Skin epidermis (tissue), 12 donors: Measurements from ENCODE around the gene S100A9.
A peak's percentile ranks its signal among the peaks of the same experiment; 100 is the strongest.
"Not testable (repeated sequence)": the region's sequence is repeated elsewhere in the genome, so short reads cannot be mapped to it uniquely, and the experiment has no call there.

Experiments
- H3K27ac ChIP-seq, 21 experiments: fragments of 200-600 bp; sonication (generic) in 11 of 21; one replicate each; pipeline ENCODE4 v1.5.0; 2020; ENCODE audit warnings: mild to moderate bottlenecking in 3 of 21, inconsistent platforms in 2 of 21, moderate library complexity in 2 of 21
- H3K4me3 ChIP-seq, 7 experiments: fragments of 200-600 bp; sonication (generic) in 2 of 7; one replicate each; pipeline ENCODE4 v1.5.0; 2020; ENCODE audit warnings: inconsistent platforms in 2 of 7, mild to moderate bottlenecking in 2 of 7, moderate library complexity in 1 of 7

Gene S100A9

DNA sequence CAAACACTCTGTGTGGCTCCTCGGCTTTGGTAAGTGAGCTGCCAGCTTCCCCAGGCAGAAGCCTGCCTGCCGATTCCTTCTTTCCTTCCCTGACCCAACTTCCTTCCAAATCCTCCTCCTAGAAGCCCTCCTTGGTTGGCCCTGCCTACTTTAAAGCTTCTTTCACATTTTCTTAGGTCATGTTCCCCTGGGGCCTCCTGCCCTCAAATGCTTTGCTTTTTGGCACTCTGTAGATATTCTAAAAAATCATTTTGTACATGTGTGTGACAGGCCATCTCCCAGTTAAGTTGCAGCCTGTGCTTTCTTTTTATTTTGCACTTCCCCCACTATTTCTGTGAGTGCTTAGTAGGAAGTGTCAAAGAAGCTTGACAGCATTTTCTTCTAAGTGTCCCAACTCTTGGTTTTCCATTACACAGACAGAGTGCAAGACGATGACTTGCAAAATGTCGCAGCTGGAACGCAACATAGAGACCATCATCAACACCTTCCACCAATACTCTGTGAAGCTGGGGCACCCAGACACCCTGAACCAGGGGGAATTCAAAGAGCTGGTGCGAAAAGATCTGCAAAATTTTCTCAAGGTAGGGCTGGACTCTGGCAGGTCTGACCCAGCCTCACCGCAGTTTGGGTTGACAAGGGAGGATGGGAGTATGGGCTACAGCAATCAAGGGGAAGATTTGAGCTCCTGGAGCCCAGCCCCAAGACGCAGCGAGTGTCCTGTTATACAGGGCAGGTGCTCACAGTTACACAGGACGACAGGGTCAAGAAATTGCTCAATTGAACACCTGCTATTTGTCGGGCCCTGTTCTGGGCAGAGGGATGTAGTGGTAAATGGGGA lies at the start of gene S100A9:
TSS of gene S100A9 (plus strand) at position 2 of the 838 bp plus-strand sequence. CDS start at position 432, 430 bp downstream.
- peak within 1 kb of the TSS in 19 of 21 experiments; percentile 13 to 91 (median 70) for H3K27ac ChIP-seq
- peak within 1 kb of the TSS in 6 of 7 experiments; percentile 23 to 38 (median 29) for H3K4me3 ChIP-seq

DNA sequence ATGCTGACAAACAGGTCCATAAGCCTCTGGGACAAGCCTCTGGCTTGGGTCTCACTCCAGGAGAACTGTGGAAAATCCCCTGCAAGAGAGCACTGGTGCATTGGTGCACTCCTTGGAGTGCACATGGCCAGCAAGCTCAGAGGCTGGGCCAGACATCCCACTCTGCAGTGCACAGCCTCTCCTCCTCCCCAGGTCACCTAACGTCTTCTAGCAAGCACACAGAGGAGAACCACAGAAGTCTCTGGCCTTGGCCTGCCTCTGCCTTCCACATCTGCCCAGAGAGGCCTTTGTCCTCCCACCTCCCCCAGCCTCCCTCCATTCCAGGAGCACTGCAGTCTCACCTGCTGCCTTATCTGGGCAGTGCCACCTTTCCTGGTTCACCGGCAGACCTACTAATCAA lies 49.1 kb upstream of the S100A9 start:
- Histone ChIP-seq H3K27ac (no peak overlapping the region), H3K4me3 (no peak overlapping the region)

DNA sequence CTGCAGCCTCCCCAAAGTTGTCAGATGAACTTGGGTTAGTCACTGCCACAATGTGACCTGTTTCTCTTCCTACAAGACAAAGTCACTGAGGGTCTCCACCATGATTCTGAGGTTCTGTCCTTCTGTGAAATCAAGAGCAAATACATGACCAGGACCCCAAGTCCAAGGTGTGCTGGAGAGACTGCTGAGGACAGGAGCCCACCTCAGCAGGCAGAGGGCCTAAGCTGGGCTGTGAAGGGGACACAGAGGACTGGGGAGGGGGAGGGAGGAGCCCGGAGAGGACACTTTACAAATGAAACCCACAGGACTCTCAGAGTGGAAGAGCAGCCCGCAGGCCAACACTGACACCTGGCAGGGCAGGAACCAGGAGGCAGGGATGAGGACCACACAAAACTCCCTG lies 48.2 kb upstream of the S100A9 start:
- no peak overlapping the region for H3K27ac ChIP-seq
- H3K4me3 ChIP-seq, result no peak overlapping the region

DNA sequence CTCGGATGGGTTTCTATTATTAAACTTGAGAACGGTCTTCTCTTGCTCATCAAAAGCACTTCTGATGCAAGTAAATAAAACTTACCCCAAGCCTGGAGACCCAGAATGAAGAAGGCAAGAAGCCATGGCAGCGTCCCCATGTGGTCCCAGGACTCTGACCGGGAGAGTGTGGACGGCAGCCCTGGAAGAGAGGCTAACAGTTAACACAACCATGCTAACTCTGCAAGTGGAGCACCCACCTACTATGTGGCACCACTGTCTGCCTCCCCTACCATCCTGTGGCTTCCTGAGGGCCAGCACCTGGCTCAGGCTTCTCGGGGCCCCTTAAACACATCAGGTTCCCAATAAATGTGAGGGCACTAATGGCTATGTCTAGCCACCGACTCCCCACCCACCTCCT lies 47.1 kb upstream of the S100A9 start:
- no peak overlapping the region for H3K27ac ChIP-seq
- H3K4me3 ChIP-seq, result no peak overlapping the region

DNA sequence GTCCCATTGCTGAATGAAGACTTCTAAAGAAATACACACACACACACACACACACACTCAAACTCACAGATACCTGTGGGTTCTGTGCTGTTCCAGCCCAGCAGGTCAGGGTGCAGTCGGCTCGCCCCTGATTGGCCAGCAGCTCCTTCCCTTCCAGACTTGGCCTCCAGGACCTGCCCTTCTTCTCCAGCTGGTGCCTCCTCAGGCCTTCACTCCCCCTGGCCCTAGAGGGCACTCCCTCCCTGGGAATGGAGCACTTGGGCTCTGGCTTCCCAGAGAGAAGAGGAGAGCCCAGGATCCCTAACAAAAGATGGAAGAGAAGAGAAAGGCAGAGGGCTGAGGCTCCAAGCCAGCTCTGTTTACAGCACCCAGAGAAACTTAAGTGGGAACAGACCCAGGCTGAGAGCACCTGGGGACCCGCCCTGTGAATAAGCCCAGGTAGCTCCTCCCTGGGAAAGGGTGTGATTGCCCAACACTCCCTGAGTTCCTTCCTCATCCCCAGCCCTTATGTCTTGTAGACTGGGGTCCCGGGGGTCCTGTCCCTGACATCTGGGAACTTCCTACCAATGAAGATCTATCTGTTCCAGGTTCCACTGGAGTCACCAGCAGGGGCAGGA lies 45.0 kb upstream of the S100A9 start, which contains the start of gene PGLYRP3:
TSS of gene PGLYRP3 (minus strand) at position 383 of the 617 bp plus-strand sequence. CDS start 2,287 bp downstream, outside the sequence.
- H3K27ac ChIP-seq, result peak within 1 kb of the TSS in 12 of 21 experiments; percentile 4 to 70 (median 50)
- peak within 1 kb of the TSS in 2 of 7 experiments; percentile 15 for H3K4me3 ChIP-seq

DNA sequence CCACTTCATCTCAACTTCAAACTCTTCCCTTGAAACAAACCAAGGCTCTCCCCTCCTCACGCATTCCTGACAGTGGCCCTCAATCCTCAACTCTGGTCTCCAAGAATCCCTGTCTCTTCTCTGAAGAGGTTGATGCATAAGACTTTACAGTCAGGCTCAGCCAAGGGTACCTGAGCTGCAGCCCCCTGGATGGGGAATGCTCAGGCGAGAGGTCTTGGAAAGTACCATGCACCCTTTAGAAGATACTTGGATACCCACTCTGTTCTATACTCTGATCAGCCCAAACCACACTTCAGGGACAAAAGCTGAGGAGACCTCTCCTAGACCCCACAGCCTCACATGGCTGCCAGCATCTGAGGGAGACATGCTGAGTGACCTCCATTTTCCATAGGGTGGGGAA lies 44.4 kb upstream of the S100A9 start:
- Histone ChIP-seq H3K27ac (peak overlapping the region in 4 of 21 experiments; percentile 47 to 58 (median 52)), H3K4me3 (no peak overlapping the region)

DNA sequence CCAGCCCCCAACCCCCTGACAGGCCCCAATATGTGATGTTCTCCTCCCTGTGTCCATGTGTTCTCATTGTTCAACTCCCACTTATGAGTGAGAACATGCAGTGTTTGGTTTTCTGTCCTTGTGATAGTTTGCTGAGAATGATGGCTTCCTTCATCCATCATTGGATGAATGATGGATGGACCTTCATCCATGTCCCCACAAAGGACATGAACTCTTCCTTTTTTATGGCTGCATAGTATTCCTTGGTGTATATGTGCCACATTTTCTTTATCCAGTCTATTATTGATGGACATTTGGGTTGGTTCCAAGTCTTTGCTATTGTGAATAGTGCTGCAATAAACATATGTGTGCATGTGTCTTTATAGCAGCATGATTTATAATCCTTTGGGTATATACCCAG lies 43.3 kb upstream of the S100A9 start:
- H3K4me3 ChIP-seq, H3K27ac ChIP-seq: not testable (repeated sequence)

DNA sequence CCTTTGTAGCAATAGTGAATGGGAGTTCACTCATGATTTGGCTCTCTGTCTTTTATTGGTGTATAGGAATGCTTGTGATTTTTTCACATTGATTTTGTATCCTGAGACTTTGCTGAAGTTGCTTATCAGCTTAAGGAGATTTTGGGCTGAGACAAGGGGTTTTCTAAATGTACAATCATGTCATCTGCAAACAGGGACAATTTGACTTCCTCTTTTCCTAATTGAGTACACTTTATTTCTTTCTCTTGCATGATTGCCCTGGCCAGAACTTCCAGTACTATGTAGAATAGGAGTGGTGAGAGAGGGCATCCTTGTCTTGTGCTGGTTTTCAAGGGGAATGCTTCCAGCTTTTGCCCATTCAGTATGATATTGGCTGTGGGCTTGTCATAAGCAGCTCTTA lies 41.6 kb upstream of the S100A9 start:
- H3K4me3 ChIP-seq, H3K27ac ChIP-seq: not testable (repeated sequence)

DNA sequence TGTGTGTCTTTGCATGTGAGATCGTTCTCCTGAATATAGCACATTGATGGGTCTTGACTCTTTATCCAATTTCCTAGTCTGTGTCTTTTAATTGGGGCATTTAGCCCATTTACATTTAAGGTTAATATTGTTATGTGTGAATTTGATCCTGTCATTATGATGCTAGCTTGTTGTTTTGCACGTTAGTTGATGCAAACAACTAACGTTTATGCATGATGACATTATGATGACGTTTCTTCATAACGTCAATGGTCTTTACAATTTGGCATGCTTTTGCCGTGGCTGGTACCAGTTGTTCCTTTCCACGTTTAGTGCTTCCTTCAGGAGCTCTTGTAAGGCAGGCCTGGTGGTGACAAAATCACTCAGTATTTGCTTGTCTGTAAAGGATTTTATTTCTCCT lies 39.5 kb upstream of the S100A9 start:
- not testable (repeated sequence) for H3K27ac ChIP-seq, H3K4me3 ChIP-seq

DNA sequence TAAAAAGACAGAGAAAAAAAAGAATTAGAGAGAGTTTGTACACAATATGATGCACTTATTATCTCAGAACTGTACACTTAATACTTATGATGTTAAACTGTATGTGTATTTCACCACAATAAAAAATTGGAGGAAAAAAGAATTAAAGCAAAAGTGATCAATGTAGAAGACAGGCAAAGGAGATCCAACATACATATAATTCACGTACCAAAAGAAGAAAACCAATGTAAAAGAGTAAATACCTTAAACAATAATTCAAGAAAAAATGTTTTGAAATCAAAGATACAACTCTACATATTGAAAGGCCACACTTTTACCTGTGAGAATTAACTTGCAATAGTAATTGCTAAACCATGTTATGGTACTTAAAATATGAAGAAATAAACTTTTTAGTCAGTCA lies 35.1 kb upstream of the S100A9 start:
- no peak overlapping the region for H3K27ac ChIP-seq
- H3K4me3 ChIP-seq, result no peak overlapping the region

DNA sequence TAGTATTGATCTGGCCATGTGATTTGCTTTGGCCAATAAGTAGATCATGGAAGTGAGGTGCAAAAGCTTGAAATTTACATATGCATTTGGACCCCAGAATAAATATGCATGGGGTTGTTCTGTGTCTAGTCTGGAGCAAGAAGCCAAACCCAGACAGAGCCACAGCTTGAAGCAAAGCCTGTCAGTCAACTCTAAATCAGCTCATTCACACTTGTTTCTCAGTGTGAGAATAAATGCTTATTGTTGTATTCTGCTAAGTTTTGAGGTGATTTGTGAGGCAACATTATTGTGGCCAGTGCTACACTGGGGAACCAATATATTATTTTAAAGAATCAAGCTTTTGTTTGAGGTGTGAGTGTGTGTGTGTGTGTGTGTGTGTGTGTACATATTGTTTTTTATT lies 32.7 kb upstream of the S100A9 start:
- Histone ChIP-seq H3K27ac (no peak overlapping the region), H3K4me3 (no peak overlapping the region)

DNA sequence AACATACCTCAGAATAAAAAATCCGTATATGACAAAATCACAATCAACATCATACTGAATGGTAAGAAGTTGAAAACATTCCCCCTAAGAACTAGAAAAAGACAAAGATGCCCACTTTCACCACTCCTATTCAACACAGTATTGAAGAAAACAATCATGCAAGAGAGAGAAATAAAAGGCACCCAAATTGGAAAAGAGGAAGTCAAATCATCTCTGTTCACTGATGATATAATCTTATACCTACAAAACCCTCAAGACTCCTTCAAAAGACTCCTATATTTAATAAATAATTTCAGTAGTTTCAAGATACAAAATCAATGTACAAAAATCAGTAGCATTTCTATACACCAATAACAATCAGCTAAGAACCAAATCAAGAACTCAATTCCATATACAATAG lies 23.8 kb upstream of the S100A9 start:
- Histone ChIP-seq H3K4me3 (no peak overlapping the region), H3K27ac (no peak overlapping the region)

DNA sequence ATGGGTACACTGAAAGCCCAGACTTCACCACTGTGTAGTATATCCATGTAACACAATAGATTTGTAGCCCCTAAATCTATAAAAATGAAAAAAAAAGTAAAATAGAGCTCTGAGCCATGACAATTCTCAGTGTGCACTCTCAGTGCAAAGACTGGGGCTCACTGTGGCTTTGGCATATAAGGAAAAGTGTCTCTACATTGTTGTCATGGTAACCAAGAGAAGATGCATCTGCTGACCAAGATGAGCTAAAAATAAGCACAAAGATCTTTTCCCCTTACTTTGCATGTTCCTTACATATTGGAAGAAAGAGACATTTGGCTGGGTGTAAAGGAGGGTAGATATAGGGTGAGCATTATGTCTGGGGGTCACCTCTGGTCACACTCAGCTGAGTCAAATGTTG lies 21.0 kb upstream of the S100A9 start:
- Histone ChIP-seq H3K27ac (no peak overlapping the region), H3K4me3 (no peak overlapping the region)

DNA sequence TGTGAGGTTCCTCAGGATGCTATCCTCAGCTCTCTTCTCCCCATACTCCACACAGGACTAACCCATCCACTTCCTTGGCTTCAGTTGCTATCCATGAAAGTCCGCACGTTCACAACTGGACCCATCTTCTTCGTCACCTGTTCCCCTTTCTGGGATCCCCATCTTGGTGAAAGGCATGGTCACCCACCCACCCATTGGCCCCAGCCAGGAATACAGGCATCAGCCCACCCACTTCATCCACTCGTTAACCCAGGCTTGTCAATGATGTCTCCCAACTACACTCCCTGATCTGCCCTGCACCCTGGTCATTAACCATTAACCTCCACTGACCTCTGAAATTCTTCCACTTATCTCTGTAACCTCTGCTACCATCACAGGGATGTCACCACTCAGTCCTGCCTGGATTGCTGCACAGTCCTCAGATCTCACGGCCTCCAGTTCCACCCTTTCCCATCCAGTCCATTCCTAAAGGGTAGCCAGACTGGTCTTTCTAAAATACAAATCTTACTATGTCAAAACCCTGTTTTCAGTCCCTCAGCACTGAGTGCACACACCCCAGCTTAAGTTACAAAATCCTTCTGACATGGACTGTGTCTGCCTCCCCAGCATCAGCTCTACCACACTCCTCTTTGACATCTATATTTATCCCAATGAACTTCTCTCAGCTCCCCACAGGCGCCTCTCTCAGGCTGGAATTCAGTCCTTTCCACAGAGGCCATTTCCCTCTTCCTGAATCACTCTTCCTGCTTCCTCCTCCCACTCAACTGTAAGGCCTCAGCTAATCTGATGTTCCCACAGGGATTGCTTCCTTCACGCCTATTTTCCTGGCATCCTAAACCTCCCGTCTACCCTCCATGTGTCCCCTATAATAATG lies 19.4 kb upstream of the S100A9 start:
- no peak overlapping the region for H3K4me3 ChIP-seq
- no peak overlapping the region for H3K27ac ChIP-seq

DNA sequence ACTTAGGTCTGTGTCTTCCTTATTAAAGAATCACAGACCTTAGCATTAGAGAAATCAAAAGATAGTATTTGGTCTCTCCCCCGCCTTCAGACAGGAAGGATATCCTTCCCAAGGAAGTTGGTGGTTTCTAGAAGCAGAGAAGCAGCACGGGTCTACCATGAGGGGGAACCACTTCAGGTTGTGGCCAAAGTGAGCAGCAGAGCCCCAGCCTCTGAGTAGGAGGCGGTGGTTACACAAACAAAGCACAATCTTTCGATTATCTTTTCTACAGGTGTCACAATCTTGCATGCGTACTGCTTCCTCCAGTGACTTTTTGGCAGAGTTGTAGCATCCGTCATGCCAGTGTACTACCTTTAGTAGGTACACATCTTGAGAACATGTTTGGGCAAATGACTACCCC lies 17.9 kb upstream of the S100A9 start:
- H3K4me3 ChIP-seq, result no peak overlapping the region
- H3K27ac ChIP-seq, result peak overlapping the region in 1 of 21 experiments; percentile 32

DNA sequence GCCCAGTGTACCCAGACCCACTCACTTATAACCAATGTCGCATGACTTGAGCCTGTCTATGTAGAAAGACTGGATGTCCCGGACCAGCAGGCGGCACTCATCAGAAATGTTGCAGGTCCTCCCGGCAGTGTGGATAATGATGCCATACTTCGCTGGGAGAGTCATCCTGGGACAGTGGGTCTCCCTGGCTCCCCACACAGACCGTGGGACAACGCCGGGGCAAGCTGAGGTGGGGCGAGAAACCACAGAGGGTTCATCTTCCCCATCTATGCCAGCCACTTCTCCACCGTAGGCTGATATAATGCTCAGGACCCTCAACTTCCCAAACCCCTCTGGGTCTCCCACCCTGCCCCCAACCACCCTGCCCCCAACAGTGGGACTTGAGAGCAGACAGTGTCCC lies 17.3 kb upstream of the S100A9 start:
- Histone ChIP-seq H3K4me3 (no peak overlapping the region), H3K27ac (peak overlapping the region in 1 of 21 experiments; percentile 32)

DNA sequence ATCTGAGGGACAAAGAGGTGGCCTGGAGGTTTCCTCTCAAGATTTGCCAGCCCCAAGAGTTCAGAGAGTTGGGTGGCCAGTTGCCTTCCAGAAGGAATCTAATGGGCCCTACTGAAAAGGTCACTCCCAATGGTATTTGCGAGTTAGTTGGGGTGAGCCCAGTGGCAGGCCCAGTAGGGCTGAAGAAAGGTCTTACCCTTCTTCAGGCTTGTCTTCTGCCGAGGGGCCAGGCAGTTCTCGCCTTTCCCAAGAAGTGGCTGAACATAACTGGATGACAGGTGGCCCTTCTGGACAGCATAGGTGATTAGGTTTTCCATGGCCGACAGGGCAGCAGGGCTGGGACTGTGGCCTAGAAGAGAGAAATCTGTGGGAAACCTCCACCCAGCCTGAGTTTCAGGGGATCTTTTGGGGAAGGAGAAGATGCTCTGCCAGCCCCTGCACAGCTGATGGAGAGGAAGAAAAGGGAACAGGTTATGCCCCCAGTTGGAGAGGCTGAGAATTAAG lies 16.2 kb upstream of the S100A9 start:
- H3K27ac ChIP-seq, result peak overlapping the region in 1 of 21 experiments; percentile 32
- H3K4me3 ChIP-seq, result no peak overlapping the region

DNA sequence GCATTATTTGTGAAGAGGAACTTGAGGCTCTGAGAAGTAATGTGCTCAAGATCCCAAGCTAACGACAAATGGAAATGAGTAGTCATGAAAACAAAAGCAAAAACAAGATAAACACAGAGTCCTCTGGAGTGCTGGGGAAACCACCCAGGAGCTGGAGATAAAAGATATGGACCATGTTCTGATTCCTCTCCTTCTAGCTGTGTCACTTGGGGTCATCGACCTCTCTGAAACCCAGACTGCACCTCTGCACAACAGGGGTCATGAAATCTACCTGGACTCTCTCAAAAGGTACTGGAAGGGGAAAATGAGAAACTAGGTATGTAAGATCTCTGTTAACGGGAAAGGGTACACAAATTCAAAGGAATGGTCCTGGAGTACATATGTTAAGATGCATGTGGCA lies 15.5 kb upstream of the S100A9 start:
- Histone ChIP-seq H3K27ac (peak overlapping the region in 3 of 21 experiments; percentile 4 to 67 (median 32)), H3K4me3 (no peak overlapping the region)

DNA sequence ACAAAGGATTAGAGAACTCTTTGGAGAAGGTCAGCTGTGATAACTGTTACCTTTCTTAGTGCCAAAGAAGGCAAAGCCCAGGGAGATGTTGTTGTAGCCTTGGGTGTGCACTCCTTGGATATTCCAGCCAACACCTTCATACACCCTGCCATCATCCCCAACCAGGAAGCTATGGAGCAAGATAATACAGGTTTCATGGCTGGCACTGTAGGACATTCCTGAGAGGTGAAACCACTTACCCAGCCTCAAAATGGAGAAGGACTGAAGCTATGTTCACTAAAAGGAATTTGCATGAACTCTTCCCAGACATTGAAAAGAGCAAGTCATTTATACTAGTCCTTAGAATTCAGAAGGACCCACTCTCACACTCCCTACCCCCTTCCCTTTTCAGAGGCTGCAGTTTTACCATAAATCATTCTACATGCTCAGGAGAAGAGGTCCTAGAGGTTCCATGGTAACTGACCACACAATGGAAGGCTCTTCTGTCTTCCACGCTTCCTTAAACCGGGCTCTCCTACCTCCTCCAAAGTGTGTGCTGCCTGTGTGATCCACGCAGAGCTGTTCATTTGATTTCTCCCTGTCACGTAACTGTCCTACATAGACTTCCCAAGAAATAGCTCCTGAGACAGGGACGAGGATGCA lies 14.5 kb upstream of the S100A9 start:
- Histone ChIP-seq H3K4me3 (no peak overlapping the region), H3K27ac (peak overlapping the region in 10 of 21 experiments; percentile 4 to 76 (median 57))
